GM12878 (cell line): ENCODE results near the gene ADAMTS6. TPM values are rescaled to one million over a fixed set of nuclear protein-coding genes. Genes with fewer than 3 reads are reported as not detected.

Experiments
- ATAC-seq: fragments of 200-7000 bp; cut with Tn5 transposase; 3 replicates; pipeline ENCODE4 v1.9.1; 2020; ENCODE audit warnings: mild to moderate bottlenecking, moderate library complexity
- BruUV-seq: library from RNA; stranded (reverse); fragments of 400-500 nt; replicated peaks from 2 replicates; lab custom pipeline; 2021; lab: Mats Ljungman, UMichigan
- CTCF ChIA-PET: fragments of 300-600 bp; sonication (Branson Sonifier 250); formaldehyde crosslinking; extraction: SDS; loops from one replicate; lab custom pipeline; 2021; ENCODE audit warnings: inconsistent platforms; lab: Yijun Ruan, JAX
- POLR2A ChIA-PET: fragments of 350-600 bp; formaldehyde crosslinking; extraction: SDS; loops from one replicate; lab custom pipeline; 2021; ENCODE audit warnings: inconsistent platforms; lab: Charles Lee
- RAD21 ChIA-PET: fragments of 300-600 bp; sonication (Branson Sonifier 250); formaldehyde crosslinking; loops from one replicate; lab custom pipeline; 2023; ENCODE audit warnings: antibody characterized with exemption; ENCODE audit not compliant: unreplicated experiment; lab: Charles Lee
- SMC1A ChIA-PET: fragments of 300-600 bp; sonication (Branson Sonifier 250); formaldehyde crosslinking; loops from one replicate; lab custom pipeline; 2023; ENCODE audit not compliant: unreplicated experiment, uncharacterized antibody; lab: Charles Lee
- DNase-seq: peaks from one replicate; pipeline ENCODE4 v3.0.0-alpha.2; 2011; ENCODE audit warnings: low read depth, low spot score
- FAIRE-seq: peaks from 3 replicates; lab custom pipeline; 2011; peaks lifted over from hg19 to GRCh38; lab: Jason Lieb, UNC
- H2AFZ ChIP-seq: 2 replicates; pipeline ENCODE4 v1.6.0; 2011; ENCODE audit warnings: low read depth, low read length, control low read depth; ENCODE audit not compliant: control insufficient read depth
- H3K27ac ChIP-seq: 2 replicates; pipeline ENCODE4 v1.5.1; 2011; ENCODE audit warnings: control low read depth; ENCODE audit not compliant: control insufficient read depth, insufficient read depth
- H3K27me3 ChIP-seq, 2 experiments: replicated peaks in 1 of 2; 2 replicates each; pipeline versions ENCODE4 v1.6.0 to v1.6.1; 2011; ENCODE audit warnings: low read length in 1 of 2; ENCODE audit not compliant: control insufficient read depth in 2 of 2, insufficient read depth in 2 of 2
- H3K36me3 ChIP-seq, 2 experiments: 2 replicates each; pipeline ENCODE4 v1.5.1; 2011; ENCODE audit warnings: low read length in 1 of 2; ENCODE audit not compliant: control insufficient read depth in 2 of 2, insufficient read depth in 2 of 2
- H3K4me1 ChIP-seq: 2 replicates; pipeline ENCODE4 v1.6.1; 2011; ENCODE audit warnings: mild to moderate bottlenecking, low read length, moderate library complexity, mixed read lengths; ENCODE audit not compliant: control insufficient read depth, insufficient read depth
- H3K4me2 ChIP-seq: 2 replicates; pipeline ENCODE4 v1.6.0; 2011; ENCODE audit warnings: control low read depth; ENCODE audit not compliant: control insufficient read depth, insufficient read depth
- H3K4me3 ChIP-seq: fragments of 200-600 bp; sonication (generic); 2 replicates; pipeline ENCODE4 v1.5.1; 2016
- H3K79me2 ChIP-seq: 2 replicates; pipeline ENCODE4 v1.6.0; 2011; ENCODE audit warnings: low read length; ENCODE audit not compliant: control insufficient read depth, insufficient read depth
- H3K9ac ChIP-seq: 2 replicates; pipeline ENCODE4 v1.8.0; 2011; ENCODE audit warnings: low read length, control low read depth, mixed read lengths; ENCODE audit not compliant: control insufficient read depth, insufficient read depth
- H3K9me3 ChIP-seq: replicated peaks from 3 replicates; pipeline ENCODE4 v1.5.1; 2011; ENCODE audit warnings: mild to moderate bottlenecking, low read length; ENCODE audit not compliant: control insufficient read depth, insufficient read depth
- H4K20me1 ChIP-seq: 2 replicates; pipeline ENCODE4 v1.6.0; 2011; ENCODE audit not compliant: control insufficient read depth, insufficient read depth
- ASH2L ChIP-seq: fragments of 300-600, 200-600 bp; sonication (generic); IDR thresholded peaks from 2 replicates; pipeline ENCODE4 v1.6.1; 2017; ENCODE audit warnings: low read depth, mild to moderate bottlenecking, borderline replicate concordance
- ATF7 ChIP-seq: fragments of 450-650 bp; IDR thresholded peaks from 2 replicates; pipeline ENCODE4 v1.6.1; 2016; ENCODE audit warnings: low read depth, mild to moderate bottlenecking
- CBX5 ChIP-seq: sonication (generic); IDR thresholded peaks from 2 replicates; pipeline ENCODE4 v1.6.1; 2016; ENCODE audit warnings: low read depth, moderate library complexity, mild to moderate bottlenecking, inconsistent platforms
- ESRRA ChIP-seq: IDR thresholded peaks from 2 replicates; pipeline ENCODE4 v1.6.1; 2012; ENCODE audit warnings: mild to moderate bottlenecking, low read length, improper control_type of control experiment
- FOXM1 ChIP-seq: IDR thresholded peaks from 2 replicates; pipeline ENCODE4 v1.6.1; 2012; ENCODE audit warnings: low read depth, mild to moderate bottlenecking, inconsistent platforms, low read length, moderate library complexity
- MTA2 ChIP-seq: fragments of 450-650 bp; IDR thresholded peaks from 2 replicates; pipeline ENCODE4 v1.6.1; 2016; ENCODE audit warnings: low read depth, mild to moderate bottlenecking, moderate library complexity
- NFIC ChIP-seq: IDR thresholded peaks from 2 replicates; pipeline ENCODE4 v1.6.1; 2012; ENCODE audit warnings: low read depth, mild to moderate bottlenecking, inconsistent platforms, low read length, moderate library complexity
- NR2F1 ChIP-seq: fragments of 450-650 bp; conservative IDR thresholded peaks from 2 replicates; pipeline ENCODE4 v1.6.1; 2017; ENCODE audit warnings: mild to moderate bottlenecking
- POLR2AphosphoS5 ChIP-seq: IDR thresholded peaks from 2 replicates; pipeline ENCODE4 v1.6.1; 2011; ENCODE audit warnings: mild to moderate bottlenecking, low read length, inconsistent platforms
- RB1 ChIP-seq: fragments of 450-650 bp; formaldehyde crosslinking; IDR thresholded peaks from 2 replicates; pipeline ENCODE4 v1.6.1; 2017; ENCODE audit warnings: mild to moderate bottlenecking, borderline replicate concordance
- RELA ChIP-seq: fragments of 450-650 bp; IDR thresholded peaks from 2 replicates; pipeline ENCODE4 v1.8.0; 2014; ENCODE audit warnings: borderline replicate concordance; ENCODE audit not compliant: partially characterized antibody
- SMARCA5 ChIP-seq: fragments of 450-650 bp; IDR thresholded peaks from 2 replicates; pipeline ENCODE4 v1.6.1; 2017; ENCODE audit warnings: mild to moderate bottlenecking
- STAT1 ChIP-seq: fragments of 450-650 bp; conservative IDR thresholded peaks from 2 replicates; pipeline ENCODE4 v1.6.1; 2014; ENCODE audit warnings: antibody characterized with exemption, mild to moderate bottlenecking
- STAT3 ChIP-seq: IDR thresholded peaks from 2 replicates; pipeline ENCODE4 v1.6.1; 2011; ENCODE audit warnings: low read depth, low read length, improper control_type of control experiment
- TCF3 ChIP-seq: IDR thresholded peaks from 2 replicates; pipeline ENCODE4 v1.6.1; 2012; ENCODE audit warnings: low read depth, mild to moderate bottlenecking, low read length, borderline replicate concordance; ENCODE audit not compliant: insufficient read depth
- WRNIP1 ChIP-seq: IDR thresholded peaks from 2 replicates; pipeline ENCODE4 v1.6.1; 2011; ENCODE audit warnings: low read depth, low read length, improper control_type of control experiment, borderline replicate concordance
- YBX1 ChIP-seq: fragments of 450-650 bp; IDR thresholded peaks from 2 replicates; pipeline ENCODE4 v1.6.1; 2016; ENCODE audit warnings: antibody characterized with exemption
- WGBS: methylation state at CpG from one replicate; pipeline ENCODE4 v1.1.6; 2016; ENCODE audit warnings: low lambda C conversion rate; ENCODE audit not compliant: insufficient replicate concordance, insufficient coverage; ENCODE audit errors: missing lambda C conversion rate; 5-methylcytosine and 5-hydroxymethylcytosine counted together
- in situ Hi-C: fragments of 300-500 bp; cut with MboI; formaldehyde crosslinking; loops from 9 replicates; pipeline ENCODE4 v1.14.3; 2018; ENCODE audit warnings: mixed read lengths
- intact Hi-C: fragments of 100-400 bp; cut with micrococcal nuclease; formaldehyde crosslinking; loops from one replicate; pipeline ENCODE4 v1.14.2; 2022; ENCODE audit not compliant: unreplicated experiment
- polyA plus RNA-seq, 11 experiments: library from polyadenylated mRNA; depleted of rRNA in 4 of 11; unstranded in 6 of 11; stranded (reverse) in 5 of 11; fragments of >200 nt; fragmentation: Nextera tagmentation in 4 of 11; fragmentation: Illumina TruSeq in 1 of 11; extraction: Ambion mirVana in 4 of 11; extraction: Trizol in 1 of 11; gene quantifications; 1 replicate in 1 of 11; 2 replicates in 10 of 11; pipeline versions ENCODE4 v1.2.1 to v1.2.3, GENCODE V29; 2011 to 2016; ENCODE audit warnings: inconsistent platforms in 2 of 11, missing spikeins in 2 of 11, low read depth in 1 of 11
- total RNA-seq, 4 experiments: library from RNA; depleted of rRNA in 3 of 4; stranded (reverse); fragments of >200 nt in 3 of 4; fragmentation: Illumina TruSeq in 1 of 4; extraction: Trizol in 1 of 4; gene quantifications; 2 replicates each; pipeline versions ENCODE4 v1.2.1 to v1.2.3, GENCODE V29; 2013 to 2021
- TF ChIP-seq, protein P1 (sequence below), 3 experiments: IDR thresholded peaks in 2 of 3; conservative IDR thresholded peaks in 1 of 3; 2 replicates each; pipeline ENCODE4 v1.5.1; 2011; ENCODE audit warnings: low read depth in 3 of 3, low read length in 3 of 3, mild to moderate bottlenecking in 3 of 3, control low read depth in 2 of 3, moderate library complexity in 2 of 3, inconsistent platforms in 1 of 3, mixed read lengths in 1 of 3; ENCODE audit not compliant: control insufficient read depth in 2 of 3, insufficient read depth in 1 of 3; ENCODE audit errors: extremely low read depth in 1 of 3
- TF ChIP-seq, protein P2 (sequence below): fragments of 450-650 bp; IDR thresholded peaks from 2 replicates; pipeline ENCODE4 v1.6.1; 2018; ENCODE audit warnings: borderline replicate concordance, mild to moderate bottlenecking; ENCODE audit not compliant: partially characterized antibody

Gene ADAMTS6
- total and polyA plus RNA-seq, 10 of the 15 experiments (the other 5 are each of a cell fraction or from before 2014, with no cell fraction given) = 1.1 to 12.3 (median 6.5) TPM

DNA sequence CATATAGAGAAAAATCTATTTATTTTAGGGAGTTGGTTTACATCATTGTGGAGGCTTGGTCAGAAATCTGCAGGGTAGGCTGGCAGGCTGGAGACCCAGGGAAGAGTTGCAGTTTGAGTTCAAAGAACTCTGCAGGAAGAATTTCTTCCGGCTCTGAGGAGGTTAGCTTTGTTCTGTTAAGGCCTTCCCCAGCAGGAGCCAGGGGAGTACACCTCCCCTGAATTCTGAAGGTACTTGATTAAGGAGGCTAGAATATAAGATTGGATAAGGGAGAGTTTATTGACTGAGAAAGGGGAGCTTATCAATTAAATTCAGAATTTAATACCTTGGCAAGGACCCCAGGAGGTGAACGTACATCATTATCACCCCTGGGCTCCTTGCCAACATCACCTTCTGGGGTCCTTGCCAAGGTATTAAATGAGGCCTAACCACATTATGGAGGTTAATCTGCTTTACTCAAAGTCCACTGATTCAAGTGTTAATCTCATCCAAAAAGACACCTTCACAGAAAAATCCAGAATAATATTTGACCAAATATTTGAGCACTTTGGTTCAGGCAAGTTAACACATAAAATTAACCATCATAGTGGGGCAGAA, 361.3 kb downstream of the ADAMTS6 start:
- Histone ChIP-seq H3K4me2 (no peak overlapping the region), H3K79me2 (no peaks in the 10 kb centered on the region), H3K9ac (no peak overlapping the region), H3K27ac (no peak overlapping the region), H3K36me3 (no peaks in the 10 kb centered on the region), H4K20me1 (no peaks in the 10 kb centered on the region), H3K9me3 (no peaks in the 10 kb centered on the region; the same call in 2 of the 3 replicates), H2AFZ (no peak overlapping the region), H3K4me1 (no peaks in the 10 kb centered on the region), H3K27me3 (no peaks in the 10 kb centered on the region), H3K4me3 (no peak overlapping the region)
- RAD21 ChIA-PET = no interaction called here
- CTCF ChIA-PET = interaction anchor here (1.0 kb wide), 1 partner anchor 16 kb away, joined by 3 read pairs; no protein-coding TSS in a partner anchor
- intact Hi-C loops = no loop called here
- in situ Hi-C loops = no loop called here
- POLR2A ChIA-PET = no interaction called here
- SMC1A ChIA-PET = no interaction called here
- no peak for ATAC-seq
- no peak for FAIRE-seq
- 60% methylated on average over 2 of the region's 2 CpGs for WGBS
- DNase-seq = no peak
- no TSS peak for BruUV-seq
- TF ChIP-seq NR2F1 = no peak
- TF ChIP-seq STAT3 = no peak
- no peak for TF ChIP-seq CBX5
- no peak for TF ChIP-seq ESRRA
- TF ChIP-seq RB1 = no peak
- TF ChIP-seq ATF7 = no peak
- TF ChIP-seq STAT1 = no peak
- TF ChIP-seq FOXM1 = no peak
- TF ChIP-seq, protein P1, sequence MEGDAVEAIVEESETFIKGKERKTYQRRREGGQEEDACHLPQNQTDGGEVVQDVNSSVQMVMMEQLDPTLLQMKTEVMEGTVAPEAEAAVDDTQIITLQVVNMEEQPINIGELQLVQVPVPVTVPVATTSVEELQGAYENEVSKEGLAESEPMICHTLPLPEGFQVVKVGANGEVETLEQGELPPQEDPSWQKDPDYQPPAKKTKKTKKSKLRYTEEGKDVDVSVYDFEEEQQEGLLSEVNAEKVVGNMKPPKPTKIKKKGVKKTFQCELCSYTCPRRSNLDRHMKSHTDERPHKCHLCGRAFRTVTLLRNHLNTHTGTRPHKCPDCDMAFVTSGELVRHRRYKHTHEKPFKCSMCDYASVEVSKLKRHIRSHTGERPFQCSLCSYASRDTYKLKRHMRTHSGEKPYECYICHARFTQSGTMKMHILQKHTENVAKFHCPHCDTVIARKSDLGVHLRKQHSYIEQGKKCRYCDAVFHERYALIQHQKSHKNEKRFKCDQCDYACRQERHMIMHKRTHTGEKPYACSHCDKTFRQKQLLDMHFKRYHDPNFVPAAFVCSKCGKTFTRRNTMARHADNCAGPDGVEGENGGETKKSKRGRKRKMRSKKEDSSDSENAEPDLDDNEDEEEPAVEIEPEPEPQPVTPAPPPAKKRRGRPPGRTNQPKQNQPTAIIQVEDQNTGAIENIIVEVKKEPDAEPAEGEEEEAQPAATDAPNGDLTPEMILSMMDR (IDR thresholded peaks at IDR 0.05 in 2 of 3, conservative IDR thresholded peaks at IDR 0.05 in 1 of 3; ENCODE audit: control insufficient read depth in 2 of 3, extremely low read depth in 1 of 3, insufficient read depth in 1 of 3, low read depth in 3 of 3, low read length in 3 of 3) = no peak
- no peak for TF ChIP-seq TCF3
- no peak for TF ChIP-seq ASH2L
- no peak for TF ChIP-seq WRNIP1
- TF ChIP-seq SMARCA5 = no peak
- TF ChIP-seq RELA = no peak
- TF ChIP-seq MTA2 = no peak
- TF ChIP-seq, protein P2, sequence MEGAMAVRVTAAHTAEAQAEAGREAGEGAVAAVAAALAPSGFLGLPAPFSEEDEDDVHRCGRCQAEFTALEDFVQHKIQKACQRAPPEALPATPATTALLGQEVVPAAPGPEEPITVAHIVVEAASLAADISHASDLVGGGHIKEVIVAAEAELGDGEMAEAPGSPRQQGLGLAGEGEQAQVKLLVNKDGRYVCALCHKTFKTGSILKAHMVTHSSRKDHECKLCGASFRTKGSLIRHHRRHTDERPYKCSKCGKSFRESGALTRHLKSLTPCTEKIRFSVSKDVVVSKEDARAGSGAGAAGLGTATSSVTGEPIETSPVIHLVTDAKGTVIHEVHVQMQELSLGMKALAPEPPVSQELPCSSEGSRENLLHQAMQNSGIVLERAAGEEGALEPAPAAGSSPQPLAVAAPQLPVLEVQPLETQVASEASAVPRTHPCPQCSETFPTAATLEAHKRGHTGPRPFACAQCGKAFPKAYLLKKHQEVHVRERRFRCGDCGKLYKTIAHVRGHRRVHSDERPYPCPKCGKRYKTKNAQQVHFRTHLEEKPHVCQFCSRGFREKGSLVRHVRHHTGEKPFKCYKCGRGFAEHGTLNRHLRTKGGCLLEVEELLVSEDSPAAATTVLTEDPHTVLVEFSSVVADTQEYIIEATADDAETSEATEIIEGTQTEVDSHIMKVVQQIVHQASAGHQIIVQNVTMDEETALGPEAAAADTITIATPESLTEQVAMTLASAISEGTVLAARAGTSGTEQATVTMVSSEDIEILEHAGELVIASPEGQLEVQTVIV = no peak
- TF ChIP-seq POLR2AphosphoS5 = no peak
- no peak for TF ChIP-seq YBX1
- no peak for TF ChIP-seq NFIC
